IMR-90 (cell line): ENCODE data around the gene ABCF1. TPM values are rescaled to one million over a fixed set of nuclear protein-coding genes. Genes with fewer than 3 reads are reported as not detected.

Experiments
- ATAC-seq: fragments of 200-7000 bp; cut with Tn5 transposase; 2 replicates; pipeline ENCODE4 v1.9.1; 2020; ENCODE audit warnings: low read depth, mild to moderate bottlenecking, moderate library complexity
- BruUV-seq: library from RNA; stranded (reverse); fragments of 400-500 nt; replicated peaks from 2 replicates; lab custom pipeline; 2021; lab: Mats Ljungman, UMichigan
- CTCF ChIA-PET: fragments of 300-600 bp; formaldehyde crosslinking; extraction: SDS; loops from one replicate; lab custom pipeline; 2021; ENCODE audit warnings: antibody characterized with exemption; lab: Yijun Ruan, JAX
- POLR2A ChIA-PET: fragments of 300-600 bp; sonication (Branson Sonifier 250); formaldehyde crosslinking; loops from one replicate; lab custom pipeline; 2022; ENCODE audit warnings: antibody characterized with exemption; ENCODE audit not compliant: unreplicated experiment; lab: Charles Lee
- DNase-seq: peaks from one replicate; pipeline ENCODE4 v3.0.0; 2013
- H2AFZ ChIP-seq: replicated peaks from 2 replicates; pipeline ENCODE3; 2013; ENCODE audit warnings: low read length, mild to moderate bottlenecking; ENCODE audit not compliant: poor library complexity
- H2AK5ac ChIP-seq: 2 replicates; pipeline ENCODE4 v1.6.1; 2013; ENCODE audit warnings: low read depth, low read length, inconsistent platforms
- H2AK9ac ChIP-seq: replicated peaks from 2 replicates; pipeline ENCODE3; 2013; ENCODE audit warnings: mild to moderate bottlenecking, low read depth, low read length, moderate library complexity; ENCODE audit not compliant: poor library complexity
- H2BK120ac ChIP-seq: 2 replicates; pipeline ENCODE4 v1.6.1; 2013; ENCODE audit warnings: low read depth, low read length, inconsistent platforms
- H2BK15ac ChIP-seq: 3 replicates; pipeline ENCODE4 v1.6.1; 2013; ENCODE audit warnings: low read depth, low read length, inconsistent platforms
- H2BK20ac ChIP-seq: 2 replicates; pipeline ENCODE4 v1.6.1; 2013; ENCODE audit warnings: low read depth, mild to moderate bottlenecking, inconsistent platforms, low read length, moderate library complexity
- H2BK5ac ChIP-seq: 2 replicates; pipeline ENCODE4 v1.6.1; 2013; ENCODE audit warnings: mild to moderate bottlenecking, low read depth, low read length, inconsistent platforms; ENCODE audit not compliant: poor library complexity, severe bottlenecking
- H3K14ac ChIP-seq: replicated peaks from 2 replicates; pipeline ENCODE4 v1.6.1; 2013; ENCODE audit warnings: low read depth, low read length, inconsistent platforms
- H3K18ac ChIP-seq: 2 replicates; pipeline ENCODE4 v1.6.1; 2013; ENCODE audit warnings: low read depth, low read length, control low read depth
- H3K23ac ChIP-seq: 2 replicates; pipeline ENCODE4 v1.6.1; 2013; ENCODE audit warnings: low read depth, low read length, inconsistent platforms
- H3K27ac ChIP-seq: 2 replicates; pipeline ENCODE4 v1.5.1; 2013; ENCODE audit warnings: mild to moderate bottlenecking, control low read depth, low read length; ENCODE audit not compliant: insufficient read depth
- H3K27me3 ChIP-seq: 2 replicates; pipeline ENCODE4 v1.6.1; 2013; ENCODE audit warnings: low read length; ENCODE audit not compliant: control insufficient read depth, insufficient read depth
- H3K36me3 ChIP-seq: 2 replicates; pipeline ENCODE4 v1.6.1; 2013; ENCODE audit warnings: low read length, mixed read lengths; ENCODE audit not compliant: control insufficient read depth, insufficient read depth
- H3K4ac ChIP-seq: 2 replicates; pipeline ENCODE4 v1.6.1; 2013; ENCODE audit warnings: low read depth, low read length, inconsistent platforms
- H3K4me1 ChIP-seq: 2 replicates; pipeline ENCODE4 v1.6.1; 2013; ENCODE audit warnings: low read length, mixed read lengths; ENCODE audit not compliant: control insufficient read depth, insufficient read depth
- H3K4me2 ChIP-seq: 2 replicates; pipeline ENCODE4 v1.6.1; 2013; ENCODE audit warnings: low read depth, mild to moderate bottlenecking, control low read depth, low read length, moderate library complexity
- H3K4me3 ChIP-seq: 2 replicates; pipeline ENCODE4 v1.5.1; 2013; ENCODE audit warnings: low read depth, mild to moderate bottlenecking, control low read depth, low read length, moderate library complexity; ENCODE audit not compliant: insufficient read depth
- H3K56ac ChIP-seq: 2 replicates; pipeline ENCODE4 v1.6.1; 2013; ENCODE audit warnings: low read length, inconsistent platforms; ENCODE audit not compliant: insufficient read depth; ENCODE audit errors: extremely low read depth
- H3K79me1 ChIP-seq, 2 experiments: 2 replicates each; pipeline ENCODE4 v1.6.1; 2013; ENCODE audit warnings: low read length in 2 of 2, inconsistent platforms in 1 of 2, low read depth in 1 of 2
- H3K9ac ChIP-seq: 2 replicates; pipeline ENCODE4 v1.6.1; 2013; ENCODE audit warnings: low read depth, low read length, control low read depth
- H3K9me1 ChIP-seq: 2 replicates; pipeline ENCODE4 v1.6.1; 2013; ENCODE audit warnings: low read length, inconsistent platforms; ENCODE audit not compliant: insufficient read depth
- H3K9me3 ChIP-seq: 2 replicates; pipeline ENCODE4 v1.6.1; 2013; ENCODE audit warnings: low read length; ENCODE audit not compliant: control insufficient read depth, insufficient read depth
- H4K20me1 ChIP-seq: 2 replicates; pipeline ENCODE4 v1.6.1; 2013; ENCODE audit warnings: low read length, inconsistent platforms; ENCODE audit not compliant: insufficient read depth
- H4K5ac ChIP-seq: 2 replicates; pipeline ENCODE4 v1.6.1; 2013; ENCODE audit warnings: mild to moderate bottlenecking, low read depth, low read length, control low read depth
- H4K8ac ChIP-seq, 2 experiments: 2 replicates each; pipeline ENCODE4 v1.6.1; 2013; ENCODE audit warnings: low read depth in 2 of 2, low read length in 2 of 2, control low read depth in 1 of 2, inconsistent platforms in 1 of 2
- H4K91ac ChIP-seq: 2 replicates; pipeline ENCODE4 v1.6.1; 2013; ENCODE audit warnings: low read depth, low read length, inconsistent platforms; ENCODE audit not compliant: insufficient read depth
- BHLHE40 ChIP-seq: fragments of 150-350 bp; IDR thresholded peaks from 2 replicates; pipeline ENCODE4 v1.6.1; 2016; ENCODE audit warnings: mild to moderate bottlenecking, low read depth, low read length
- CEBPB ChIP-seq: IDR thresholded peaks from 2 replicates; pipeline ENCODE4 v1.6.1; 2012; ENCODE audit warnings: low read depth, low read length, improper control_type of control experiment
- CHD1 ChIP-seq: IDR thresholded peaks from 2 replicates; pipeline ENCODE4 v1.6.1; 2012; ENCODE audit warnings: low read depth, low read length, improper control_type of control experiment
- CTCF ChIP-seq: conservative IDR thresholded peaks from 2 replicates; pipeline ENCODE4 v1.5.1; 2012; ENCODE audit warnings: mild to moderate bottlenecking, low read depth, low read length, improper control_type of control experiment
- ELK1 ChIP-seq: fragments of 150-350 bp; IDR thresholded peaks from 2 replicates; pipeline ENCODE4 v1.6.1; 2016; ENCODE audit warnings: low read depth, mild to moderate bottlenecking, low read length, moderate library complexity, borderline replicate concordance
- MAZ ChIP-seq: IDR thresholded peaks from 2 replicates; pipeline ENCODE4 v1.6.1; 2012; ENCODE audit warnings: low read depth, mild to moderate bottlenecking, low read length, improper control_type of control experiment, moderate library complexity, borderline replicate concordance
- POLR2A ChIP-seq: IDR thresholded peaks from 2 replicates; pipeline ENCODE4 v1.6.1; 2012; ENCODE audit warnings: mild to moderate bottlenecking, low read depth, low read length
- USF2 ChIP-seq: fragments of 150-350 bp; IDR thresholded peaks from 2 replicates; pipeline ENCODE4 v1.6.1; 2017; ENCODE audit warnings: mild to moderate bottlenecking, antibody characterized with exemption, low read length, low read depth
- WGBS, 2 experiments: methylation state at CpG; one replicate each; pipeline versions ENCODE4 v1.1.5 to v1.1.7; 2013; ENCODE audit warnings: missing lambda C conversion rate in 2 of 2; ENCODE audit not compliant: insufficient read length in 1 of 2; ENCODE audit errors: extremely low coverage in 2 of 2; 5-methylcytosine and 5-hydroxymethylcytosine counted together
- dilution Hi-C: fragments of 300-500 bp; cut with HindIII; formaldehyde crosslinking; loops from one replicate; pipeline ENCODE4 v1.14.3; 2018; ENCODE audit warnings: low sequenced_read_pairs; ENCODE audit not compliant: unreplicated experiment
- in situ Hi-C: fragments of 300-500 bp; cut with MboI; formaldehyde crosslinking; loops from 3 replicates; pipeline ENCODE4 v1.14.3; 2019; ENCODE audit warnings: low sequenced_read_pairs, inconsistent platforms, mixed read lengths
- intact Hi-C: fragments of 100-400 bp; cut with micrococcal nuclease; formaldehyde crosslinking; loops from 2 replicates; pipeline ENCODE4 v1.10.0; 2022
- polyA plus RNA-seq, 3 experiments: library from polyadenylated mRNA; depleted of rRNA; stranded (reverse); fragments of >200 nt; gene quantifications; 2 replicates each; pipeline ENCODE4 v1.2.3, GENCODE V29; 2012; ENCODE audit warnings: low replicate concordance in 1 of 3
- total RNA-seq: library from RNA; depleted of rRNA; stranded (reverse); fragments of >200 nt; gene quantifications from 2 replicates; pipeline ENCODE4 v1.2.3, GENCODE V29; 2012

ABCF1 gene
- total and polyA plus RNA-seq, 2 of the 4 experiments (the other 2 are of a cell fraction): 39.1 to 48.6 TPM

- no peak for TF ChIP-seq CEBPB
Measured at GRCh38 chr6:30615958-30616810, 44.9 kb downstream of the ABCF1 start (continued).

GRCh38 chr6:30616811-30617564 lies 45.7 kb downstream of the ABCF1 start, which contains the start of gene PPP1R10:
PPP1R10 (minus strand) TSS chr6:30617243; CDS start chr6:30609944, 7,299 bp downstream.
- peak within 1 kb of the TSS; percentile 99 for H3K14ac ChIP-seq
- H3K36me3 ChIP-seq: peaks cover 15% of the 10 kb centered on the region
- peak within 1 kb of the TSS; percentile 96 for H3K4me2 ChIP-seq
- H3K4me3 ChIP-seq: peak within 1 kb of the TSS; percentile 73
- no peaks in the 10 kb centered on the region for H3K9me3 ChIP-seq
- peaks cover 20 to 46% of the 10 kb centered on the region in 2 experiments for H3K79me1 ChIP-seq
- peak within 1 kb of the TSS; percentile 100 for H3K56ac ChIP-seq
- dilution Hi-C loops (no loop called here), intact Hi-C loops (loop anchor here (2.0 kb wide), 1 partner anchor 104 kb away; the partner anchor contains the start of gene TUBB), in situ Hi-C loops (no loop called here)
- POLR2A ChIA-PET: interaction anchor here (0.6 to 1.0 kb wide), 2 partner anchors 9 to 48 kb away, joined by 4 to 5 read pairs; partner anchors contain the start of gene ATAT1
- ATAC-seq: peak; percentile 82
- H3K18ac ChIP-seq: peak within 1 kb of the TSS; percentile 91
- peaks cover 6% of the 10 kb centered on the region for H3K4me1 ChIP-seq
- peak; percentile 100 for DNase-seq
- peak within 1 kb of the TSS; percentile 99 for H2AK5ac ChIP-seq
- H4K5ac ChIP-seq: peak within 1 kb of the TSS; percentile 97
- H3K4ac ChIP-seq: peak within 1 kb of the TSS; percentile 99
- TF ChIP-seq MAZ (0 out of 2 replicates have a peak, but pooled peaks have one; percentile 6), BHLHE40 (peak; percentile 98), USF2 (peak; percentile 81), CEBPB (no peak), CHD1 (peak; percentile 100), CTCF (no peak), POLR2A (peak; percentile 99), ELK1 (no peak)
- 0% methylated on average over 19 of the region's 40 CpGs; no CpG with 5 or more reads in 1 of the 2 experiments for WGBS, 2 experiments
- peak within 1 kb of the TSS; percentile 99 for H3K9ac ChIP-seq
- peak within 1 kb of the TSS; percentile 87 to 100 for H4K8ac ChIP-seq
- H4K20me1 ChIP-seq: peaks cover 31% of the 10 kb centered on the region
- peak within 1 kb of the TSS; percentile 88 for H2BK15ac ChIP-seq
- CTCF ChIA-PET: no interaction called here
- peak within 1 kb of the TSS; percentile 96 for H2BK120ac ChIP-seq
- peak within 1 kb of the TSS; percentile 91 for H3K27ac ChIP-seq
- peak within 1 kb of the TSS; percentile 100 for H2AK9ac ChIP-seq
- peak within 1 kb of the TSS; percentile 92 for H2BK5ac ChIP-seq
- H4K91ac ChIP-seq: peak within 1 kb of the TSS; percentile 99
- peaks cover 7% of the 10 kb centered on the region for H3K9me1 ChIP-seq
- peak within 1 kb of the TSS; percentile 96 for H2BK20ac ChIP-seq
- H3K27me3 ChIP-seq: no peaks in the 10 kb centered on the region
- peak within 1 kb of the TSS; percentile 99 for H3K23ac ChIP-seq
- TSS peak; percentile 84 for BruUV-seq
- peak within 1 kb of the TSS; percentile 90 for H2AFZ ChIP-seq
